ENCODE measurements around the gene PLA2G12B. TPM values are rescaled to one million over a fixed set of nuclear protein-coding genes. Genes with fewer than 3 reads are reported as not detected.
A peak's percentile ranks its signal among the peaks of the same experiment; 100 is the strongest.
"Not testable (repeated sequence)": the region's sequence is repeated elsewhere in the genome, so short reads cannot be mapped to it uniquely, and the experiment has no call there.

PLA2G12B gene
- total RNA-seq: 60.4 TPM

GRCh38 chr10:72954596-72955554 lies at the start of gene PLA2G12B:
Gene PLA2G12B (minus strand): TSS chr10:72954806. CDS start chr10:72954685, 121 bp downstream.
- ATAC-seq: peak; percentile 85
- DNase-seq (ENCODE audit: low spot score): peak; percentile 72

- ATAC-seq (no peak), DNase-seq (ENCODE audit: low spot score) (no peak)
Observed at GRCh38 chr10:73003822-73004221, 49.2 kb upstream of the PLA2G12B start.

GRCh38 chr10:73000973-73001372 lies 46.4 kb upstream of the PLA2G12B start:
- DNase-seq (ENCODE audit: low spot score): no peak
- ATAC-seq: no peak

GRCh38 chr10:72997099-72997498 lies 42.5 kb upstream of the PLA2G12B start:
- no peak for ATAC-seq
- DNase-seq (ENCODE audit: low spot score): no peak

- not testable (repeated sequence) for ATAC-seq; DNase-seq (ENCODE audit: low spot score)
Observed at GRCh38 chr10:72995459-72995858, 40.9 kb upstream of the PLA2G12B start.

GRCh38 chr10:72989771-72990170 lies 35.2 kb upstream of the PLA2G12B start:
- ATAC-seq; DNase-seq (ENCODE audit: low spot score): not testable (repeated sequence)

- not testable (repeated sequence) for ATAC-seq; DNase-seq (ENCODE audit: low spot score)
Observed at GRCh38 chr10:72984618-72985017, 30.0 kb upstream of the PLA2G12B start.

- DNase-seq (ENCODE audit: low spot score): no peak
Observed at GRCh38 chr10:72981882-72982529, 27.4 kb upstream of the PLA2G12B start.

GRCh38 chr10:72981028-72981881 lies 26.6 kb upstream of the PLA2G12B start:
- ATAC-seq (peak; percentile 32), DNase-seq (ENCODE audit: low spot score) (no peak)

More at GRCh38 chr10:72981882-72982529, 27.4 kb upstream of the PLA2G12B start:
- ATAC-seq: peak; percentile 14

GRCh38 chr10:72980348-72980747 lies 25.7 kb upstream of the PLA2G12B start:
- no peak for DNase-seq (ENCODE audit: low spot score)
- ATAC-seq: no peak

GRCh38 chr10:72979709-72980108 lies 25.1 kb upstream of the PLA2G12B start:
- no peak for DNase-seq (ENCODE audit: low spot score)

GRCh38 chr10:72976886-72977285 lies 22.3 kb upstream of the PLA2G12B start:
- no peak for DNase-seq (ENCODE audit: low spot score)
- no peak for ATAC-seq

More at GRCh38 chr10:72979709-72980108, 25.1 kb upstream of the PLA2G12B start:
- ATAC-seq: no peak

GRCh38 chr10:72956001-72956400 lies 1.4 kb upstream of the PLA2G12B start:
- no peak for ATAC-seq
- DNase-seq (ENCODE audit: low spot score): no peak

- no peak for DNase-seq (ENCODE audit: low spot score)
- ATAC-seq: peak; percentile 39
Observed at GRCh38 chr10:72954230-72954595, 393 bp downstream of the PLA2G12B start.

- DNase-seq (ENCODE audit: low spot score) (peak; percentile 72), ATAC-seq (peak; percentile 68)
Observed at GRCh38 chr10:72953687-72954086, 919 bp downstream of the PLA2G12B start.

GRCh38 chr10:72952642-72953158 lies 1.9 kb downstream of the PLA2G12B start:
- DNase-seq (ENCODE audit: low spot score): no peak
- ATAC-seq: peak; percentile 54

- ATAC-seq (no peak), DNase-seq (ENCODE audit: low spot score) (no peak)
Observed at GRCh38 chr10:72952189-72952588, 2.4 kb downstream of the PLA2G12B start.

GRCh38 chr10:72951760-72952159 lies 2.8 kb downstream of the PLA2G12B start:
- no peak for DNase-seq (ENCODE audit: low spot score)
- no peak for ATAC-seq

GRCh38 chr10:72948762-72949161 lies 5.8 kb downstream of the PLA2G12B start:
- ATAC-seq (no peak), DNase-seq (ENCODE audit: low spot score) (no peak)

- ATAC-seq: no peak
- DNase-seq (ENCODE audit: low spot score): no peak
Observed at GRCh38 chr10:72946963-72947362, 7.6 kb downstream of the PLA2G12B start.
